Lung (tissue), 12 donors: ENCODE data around the gene C10orf95. TPM values are rescaled to one million over a fixed set of nuclear protein-coding genes. Genes with fewer than 3 reads are reported as not detected.

Source experiments
- ATAC-seq: fragments of 200-7000 bp; cut with Tn5 transposase; one replicate; pipeline ENCODE4 v1.9.1; 2020; ENCODE audit warnings: moderate number of reproducible peaks; ENCODE audit not compliant: insufficient read depth, low FRiP score
- DNase-seq, 3 donors: peaks; one replicate each; pipeline ENCODE4 v3.0.0-alpha.2; 2013 to 2017
- H3K27ac ChIP-seq, 2 donors: one replicate each; pipeline ENCODE4 v1.5.1; 2013; ENCODE audit warnings: mild to moderate bottlenecking in 2 of 2, moderate library complexity in 2 of 2, control low read depth in 1 of 2, inconsistent platforms in 1 of 2, low read depth in 1 of 2, low read length in 1 of 2
- H3K27me3 ChIP-seq, 3 donors: one replicate each; pipeline ENCODE4 v1.5.1; 2013; ENCODE audit warnings: low read length in 2 of 3; ENCODE audit not compliant: control insufficient read depth in 3 of 3, insufficient read depth in 3 of 3
- H3K36me3 ChIP-seq, 4 donors: one replicate each; pipeline ENCODE4 v1.5.1; 2013; ENCODE audit warnings: low read length in 4 of 4, mild to moderate bottlenecking in 1 of 4, moderate library complexity in 1 of 4; ENCODE audit not compliant: control insufficient read depth in 4 of 4, insufficient read depth in 4 of 4
- H3K4me1 ChIP-seq, 5 donors: one replicate each; pipeline ENCODE4 v1.5.1; 2013; ENCODE audit warnings: low read length in 5 of 5, mild to moderate bottlenecking in 2 of 5, moderate library complexity in 1 of 5; ENCODE audit not compliant: control insufficient read depth in 5 of 5, insufficient read depth in 5 of 5
- H3K4me3 ChIP-seq: one replicate; pipeline ENCODE4 v1.5.1; 2013; ENCODE audit warnings: mild to moderate bottlenecking, control low read depth, moderate library complexity
- H3K9ac ChIP-seq, 2 donors: one replicate each; pipeline ENCODE4 v1.5.1; 2013; ENCODE audit warnings: low read length in 2 of 2, control low read depth in 1 of 2; ENCODE audit not compliant: insufficient read depth in 1 of 2
- H3K9me3 ChIP-seq, 4 donors: one replicate each; pipeline ENCODE4 v1.5.1; 2013; ENCODE audit warnings: low read length in 3 of 4, mild to moderate bottlenecking in 1 of 4, moderate library complexity in 1 of 4; ENCODE audit not compliant: control insufficient read depth in 4 of 4, insufficient read depth in 3 of 4
- WGBS, 2 donors: extraction: QIAGEN DNeasy Blood & Tissue Kit; methylation state at CpG; one replicate each; pipeline ENCODE4 v1.1.7; 2013; 5-methylcytosine and 5-hydroxymethylcytosine counted together
- polyA plus RNA-seq, 2 donors: library from polyadenylated mRNA; stranded (reverse); fragments of 200-250 nt; gene quantifications; one replicate each; pipeline ENCODE4 v1.2.1, GENCODE V29; 2013
- total RNA-seq, 2 donors: library from RNA; depleted of rRNA in 1 of 2; stranded (reverse); fragments of >200 nt in 1 of 2; gene quantifications; one replicate each; pipeline ENCODE4 v1.2.1, GENCODE V29; 2014 to 2021
- TF ChIP-seq, protein P1 (sequence below): IDR thresholded peaks from 2 replicates; pipeline ENCODE4 v1.5.1; 2012; ENCODE audit warnings: mild to moderate bottlenecking; ENCODE audit errors: control extremely low read depth, extremely low read depth
- donor health status: control.
- donor health status: control.
- donor health status: Bipolar disorder and iron deficiency.
- donor health status: healthy.
- donor health status: DM: yes; HTN: yes; CAD: no.

C10orf95 gene
- total and polyA plus RNA-seq, 4 donors: 3.9 to 20.4 (median 6.2) TPM

DNA sequence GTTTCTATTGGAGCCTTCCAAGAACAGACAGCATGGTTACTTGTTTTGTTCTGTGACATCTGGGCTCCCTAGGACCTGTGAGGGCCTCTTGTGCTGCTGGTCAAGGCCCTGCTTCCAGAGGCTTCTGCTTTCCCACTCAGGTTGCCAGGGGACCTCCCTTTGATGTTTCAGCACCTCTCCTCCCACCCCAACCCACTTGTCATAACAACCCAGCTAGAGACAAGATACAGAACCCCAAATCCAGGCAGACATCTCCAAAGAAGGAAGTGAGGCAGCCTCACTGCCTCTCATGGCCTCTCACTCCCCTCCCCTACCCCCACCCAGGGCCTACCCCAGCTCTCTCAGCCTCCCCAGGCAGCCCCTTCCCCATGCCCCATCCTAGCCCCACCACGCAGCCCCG lies 44.5 kb downstream of the C10orf95 start:
- 89 to 95% methylated on average over 2 of the region's 2 CpGs for WGBS, 2 donors
- Histone ChIP-seq H3K9ac (no peak overlapping the region), H3K27ac (no peak overlapping the region), H3K4me3 (no peak overlapping the region), H3K27me3 (peaks cover 0 to 30% (median 4%) of the 10 kb centered on the region in 3 donors), H3K9me3 (no peaks in the 10 kb centered on the region), H3K36me3 (peaks cover 0 to 11% (median 5%) of the 10 kb centered on the region in 4 donors), H3K4me1 (peaks cover 0 to 31% (median 10%) of the 10 kb centered on the region in 5 donors)
- no peak for DNase-seq
- TF ChIP-seq, protein P1, sequence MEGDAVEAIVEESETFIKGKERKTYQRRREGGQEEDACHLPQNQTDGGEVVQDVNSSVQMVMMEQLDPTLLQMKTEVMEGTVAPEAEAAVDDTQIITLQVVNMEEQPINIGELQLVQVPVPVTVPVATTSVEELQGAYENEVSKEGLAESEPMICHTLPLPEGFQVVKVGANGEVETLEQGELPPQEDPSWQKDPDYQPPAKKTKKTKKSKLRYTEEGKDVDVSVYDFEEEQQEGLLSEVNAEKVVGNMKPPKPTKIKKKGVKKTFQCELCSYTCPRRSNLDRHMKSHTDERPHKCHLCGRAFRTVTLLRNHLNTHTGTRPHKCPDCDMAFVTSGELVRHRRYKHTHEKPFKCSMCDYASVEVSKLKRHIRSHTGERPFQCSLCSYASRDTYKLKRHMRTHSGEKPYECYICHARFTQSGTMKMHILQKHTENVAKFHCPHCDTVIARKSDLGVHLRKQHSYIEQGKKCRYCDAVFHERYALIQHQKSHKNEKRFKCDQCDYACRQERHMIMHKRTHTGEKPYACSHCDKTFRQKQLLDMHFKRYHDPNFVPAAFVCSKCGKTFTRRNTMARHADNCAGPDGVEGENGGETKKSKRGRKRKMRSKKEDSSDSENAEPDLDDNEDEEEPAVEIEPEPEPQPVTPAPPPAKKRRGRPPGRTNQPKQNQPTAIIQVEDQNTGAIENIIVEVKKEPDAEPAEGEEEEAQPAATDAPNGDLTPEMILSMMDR: no peak
- no peak for ATAC-seq

DNA sequence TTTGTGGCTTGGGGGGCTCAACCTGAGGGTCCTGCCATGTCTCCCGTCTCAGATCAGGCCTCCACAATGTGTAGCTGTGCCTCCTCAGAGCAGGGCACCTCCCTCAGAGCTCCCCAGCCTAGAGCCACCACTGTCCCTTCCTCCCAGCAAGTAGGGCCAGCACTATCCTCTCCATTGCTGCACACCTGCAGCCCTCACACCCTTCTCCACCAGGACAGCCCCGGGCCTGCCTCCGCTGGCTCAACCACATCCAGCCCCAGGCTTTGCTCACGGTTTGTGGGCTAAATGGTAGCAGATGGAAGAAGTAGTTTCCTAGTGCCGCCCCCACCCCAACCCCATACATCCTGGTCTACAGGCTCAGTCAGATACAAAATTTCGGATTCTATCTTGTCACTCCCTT lies 45.7 kb downstream of the C10orf95 start:
- peaks cover 0 to 23% (median 9%) of the 10 kb centered on the region in 4 donors for H3K36me3 ChIP-seq
- DNase-seq: no peak
- WGBS, 2 donors: 73 to 76% methylated on average over 6 of the region's 6 CpGs
- H3K27ac ChIP-seq: no peak overlapping the region
- no peak overlapping the region for H3K9ac ChIP-seq
- no peak overlapping the region for H3K4me3 ChIP-seq
- ATAC-seq: no peak
- no peaks in the 10 kb centered on the region for H3K9me3 ChIP-seq
- TF ChIP-seq, protein P1: no peak
- H3K4me1 ChIP-seq: peaks cover 0 to 25% (median 7%) of the 10 kb centered on the region in 5 donors
- H3K27me3 ChIP-seq: peaks cover 0 to 20% (median 4%) of the 10 kb centered on the region in 3 donors

DNA sequence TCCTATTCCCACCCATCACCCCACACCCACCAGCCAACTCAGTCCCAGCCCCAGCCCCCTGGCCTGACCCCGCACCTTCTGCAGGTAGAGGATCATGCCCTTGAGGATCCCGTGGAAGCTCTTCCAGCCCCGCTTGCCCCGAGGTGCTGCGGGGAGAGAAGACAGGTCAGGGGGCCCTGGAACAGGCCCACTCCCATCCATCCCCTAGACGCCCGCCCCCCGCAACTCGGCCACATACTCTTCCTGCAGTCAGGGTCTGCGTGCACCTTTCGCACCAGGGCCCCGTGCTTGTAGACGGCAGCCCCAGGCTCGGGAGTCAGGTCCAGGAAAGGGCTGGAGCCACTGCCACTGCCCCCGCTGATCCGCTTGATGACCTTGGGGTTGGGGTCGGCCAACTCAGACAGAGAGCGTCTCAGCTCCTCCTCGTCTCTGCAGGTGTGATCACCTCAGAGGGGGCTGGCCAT lies 46.2 kb downstream of the C10orf95 start:
- Histone ChIP-seq H3K27ac (no peak overlapping the region), H3K4me1 (peaks cover 0 to 22% (median 7%) of the 10 kb centered on the region in 5 donors), H3K27me3 (peaks cover 0 to 16% (median 4%) of the 10 kb centered on the region in 3 donors), H3K9me3 (no peaks in the 10 kb centered on the region), H3K9ac (no peak overlapping the region), H3K4me3 (no peak overlapping the region), H3K36me3 (peaks cover 0 to 25% (median 9%) of the 10 kb centered on the region in 4 donors)
- WGBS, 2 donors: 81 to 91% methylated on average over 19 of the region's 19 CpGs
- DNase-seq: no peak
- TF ChIP-seq, protein P1: no peak
- ATAC-seq: no peak
